SU-DHL-6 (cell line): ENCODE data around the gene SLC39A8.
"Not testable (repeated sequence)": the region's sequence is repeated elsewhere in the genome, so short reads cannot be mapped to it uniquely, and the experiment has no call there.

Experiments used
- H2AFZ ChIP-seq: fragments of 200-600 bp; sonication (generic); 2 replicates; pipeline ENCODE4 v1.6.1; 2014; ENCODE audit warnings: low read depth, mild to moderate bottlenecking, moderate library complexity, mixed read lengths, antibody characterized with exemption, low read length; ENCODE audit not compliant: severe bottlenecking
- H3F3A ChIP-seq: fragments of 200-600 bp; shearing (Covaris generic); 2 replicates; pipeline ENCODE4 v1.6.0; 2016; ENCODE audit warnings: antibody characterized with exemption, mild to moderate bottlenecking; ENCODE audit not compliant: insufficient read depth
- H3K27ac ChIP-seq: fragments of 200-600 bp; sonication (generic); 2 replicates; pipeline ENCODE4 v1.5.1; 2016; ENCODE audit warnings: low read depth, mild to moderate bottlenecking, low read length, moderate library complexity, mixed read lengths
- H3K27me3 ChIP-seq: fragments of 200-600 bp; sonication (generic), shearing (Covaris generic); 2 replicates; pipeline ENCODE4 v1.6.0; 2014; ENCODE audit warnings: mild to moderate bottlenecking, low read length
- H3K36me3 ChIP-seq: fragments of 200-600 bp; sonication (generic); 2 replicates; pipeline ENCODE4 v1.6.1; 2014; ENCODE audit warnings: mild to moderate bottlenecking, low read length, mixed read lengths
- H3K4me2 ChIP-seq: fragments of 300-600, 200-600 bp; shearing (Covaris generic), sonication (generic); 2 replicates; pipeline ENCODE4 v1.6.0; 2014; ENCODE audit warnings: low read length, low read depth, mild to moderate bottlenecking; ENCODE audit not compliant: poor library complexity, severe bottlenecking
- H3K4me3 ChIP-seq: fragments of 200-600 bp; sonication (generic); 2 replicates; pipeline ENCODE4 v1.5.1; 2014; ENCODE audit warnings: antibody characterized with exemption, low read length, mild to moderate bottlenecking, mixed read lengths; ENCODE audit not compliant: insufficient read depth, poor library complexity, severe bottlenecking
- H3K79me2 ChIP-seq: fragments of 200-600 bp; sonication (generic); 2 replicates; pipeline ENCODE4 v1.6.1; 2014; ENCODE audit warnings: mild to moderate bottlenecking, low read length, moderate library complexity; ENCODE audit not compliant: insufficient read depth
- H3K9ac ChIP-seq: fragments of 200-600 bp; sonication (generic); 2 replicates; pipeline ENCODE4 v1.7.0; 2014; ENCODE audit warnings: mild to moderate bottlenecking, low read length
- H3K9me2 ChIP-seq: fragments of 200-600 bp; sonication (generic); replicated peaks from 2 replicates; pipeline ENCODE4 v1.6.1; 2014; ENCODE audit warnings: low read length; ENCODE audit not compliant: insufficient read depth
- H3K9me3 ChIP-seq: fragments of 200-600 bp; sonication (generic); 2 replicates; pipeline ENCODE4 v1.6.1; 2014; ENCODE audit warnings: low read length, mixed read lengths; ENCODE audit not compliant: insufficient read depth
- H4K20me1 ChIP-seq: fragments of 200-600 bp; sonication (generic); 2 replicates; pipeline ENCODE4 v1.6.1; 2014; ENCODE audit warnings: low read depth, mild to moderate bottlenecking, antibody characterized with exemption, low read length, moderate library complexity, mixed read lengths
- EZH2phosphoT487 ChIP-seq: fragments of 200-600 bp; sonication (generic), shearing (Covaris generic); conservative IDR thresholded peaks from 2 replicates; pipeline ENCODE4 v1.6.1; 2018; ENCODE audit warnings: mild to moderate bottlenecking, antibody characterized with exemption, low read length, moderate library complexity, mixed read lengths
- TF ChIP-seq, protein P1 (sequence below): fragments of 200-600 bp; sonication (generic); IDR thresholded peaks from one replicate; pipeline ENCODE4 v1.5.1; 2017; ENCODE audit warnings: antibody characterized with exemption, mild to moderate bottlenecking, low read length, moderate library complexity; ENCODE audit not compliant: insufficient read depth, poor library complexity, severe bottlenecking

SLC39A8 gene

DNA sequence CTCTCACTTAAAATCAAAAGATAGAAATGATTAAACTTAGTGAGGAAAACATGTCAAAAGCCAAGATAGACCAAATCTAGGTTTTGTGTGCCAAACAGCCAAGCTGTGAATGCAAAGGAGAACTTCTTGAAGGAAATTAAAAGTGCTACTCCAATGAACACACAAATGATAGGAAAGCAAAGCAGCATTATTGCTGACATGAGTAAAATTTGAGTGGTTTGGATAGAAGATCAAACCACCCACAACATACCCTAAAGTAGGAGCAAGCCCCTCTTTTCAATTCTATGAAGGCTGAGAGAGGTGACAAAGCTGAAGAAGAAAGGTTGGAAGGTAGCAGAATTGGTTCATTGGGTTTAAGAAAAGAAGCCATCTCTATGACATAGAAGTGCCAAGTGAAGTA is 56.8 kb downstream of the SLC39A8 start:
- no peaks in the 10 kb centered on the region for H4K20me1 ChIP-seq
- H3K79me2 ChIP-seq = no peaks in the 10 kb centered on the region
- no peaks in the 10 kb centered on the region for H3F3A ChIP-seq
- no peak overlapping the region for H2AFZ ChIP-seq
- no peaks in the 10 kb centered on the region for H3K9me3 ChIP-seq
- no peak overlapping the region for H3K4me3 ChIP-seq
- no peak for TF ChIP-seq EZH2phosphoT487
- TF ChIP-seq, protein P1, sequence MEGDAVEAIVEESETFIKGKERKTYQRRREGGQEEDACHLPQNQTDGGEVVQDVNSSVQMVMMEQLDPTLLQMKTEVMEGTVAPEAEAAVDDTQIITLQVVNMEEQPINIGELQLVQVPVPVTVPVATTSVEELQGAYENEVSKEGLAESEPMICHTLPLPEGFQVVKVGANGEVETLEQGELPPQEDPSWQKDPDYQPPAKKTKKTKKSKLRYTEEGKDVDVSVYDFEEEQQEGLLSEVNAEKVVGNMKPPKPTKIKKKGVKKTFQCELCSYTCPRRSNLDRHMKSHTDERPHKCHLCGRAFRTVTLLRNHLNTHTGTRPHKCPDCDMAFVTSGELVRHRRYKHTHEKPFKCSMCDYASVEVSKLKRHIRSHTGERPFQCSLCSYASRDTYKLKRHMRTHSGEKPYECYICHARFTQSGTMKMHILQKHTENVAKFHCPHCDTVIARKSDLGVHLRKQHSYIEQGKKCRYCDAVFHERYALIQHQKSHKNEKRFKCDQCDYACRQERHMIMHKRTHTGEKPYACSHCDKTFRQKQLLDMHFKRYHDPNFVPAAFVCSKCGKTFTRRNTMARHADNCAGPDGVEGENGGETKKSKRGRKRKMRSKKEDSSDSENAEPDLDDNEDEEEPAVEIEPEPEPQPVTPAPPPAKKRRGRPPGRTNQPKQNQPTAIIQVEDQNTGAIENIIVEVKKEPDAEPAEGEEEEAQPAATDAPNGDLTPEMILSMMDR = no peak
- no peak overlapping the region for H3K4me2 ChIP-seq
- no peak overlapping the region for H3K27ac ChIP-seq
- no peaks in the 10 kb centered on the region for H3K9me2 ChIP-seq
- H3K36me3 ChIP-seq = no peaks in the 10 kb centered on the region
- no peak overlapping the region for H3K9ac ChIP-seq
- no peaks in the 10 kb centered on the region for H3K27me3 ChIP-seq

DNA sequence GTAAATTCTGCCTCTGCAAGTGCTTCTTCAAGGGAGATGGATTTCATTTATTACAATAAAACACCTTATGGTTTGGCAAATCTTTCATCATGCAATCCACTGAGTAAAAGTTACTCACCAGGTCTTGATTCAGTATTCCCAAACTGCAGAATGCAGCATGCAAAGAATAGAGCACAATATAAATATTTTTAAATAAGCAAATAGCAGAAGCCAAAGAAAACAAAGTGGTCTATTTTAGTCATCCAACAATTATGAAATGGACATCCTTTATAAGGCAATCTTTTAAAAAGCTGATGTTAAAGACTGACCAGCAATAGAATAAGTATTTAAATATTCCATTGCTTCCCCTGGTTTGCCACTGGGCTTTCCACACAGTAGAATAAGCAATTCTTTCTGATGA is 59.5 kb downstream of the SLC39A8 start:
- no peaks in the 10 kb centered on the region for H3K36me3 ChIP-seq
- H3K27ac ChIP-seq = no peak overlapping the region
- H3K4me3 ChIP-seq = no peak overlapping the region

GRCh38 chr4:102281171-102281839 is 64.0 kb downstream of the SLC39A8 start:
- TF ChIP-seq, protein P1 = no peak
- TF ChIP-seq EZH2phosphoT487 = no peak
- Histone ChIP-seq H3F3A (no peaks in the 10 kb centered on the region), H2AFZ (no peak overlapping the region), H3K27me3 (no peaks in the 10 kb centered on the region), H3K4me3 (no peak overlapping the region), H3K9me2 (no peaks in the 10 kb centered on the region), H3K9ac (no peak overlapping the region), H4K20me1 (no peaks in the 10 kb centered on the region), H3K79me2 (no peaks in the 10 kb centered on the region), H3K27ac (no peak overlapping the region), H3K9me3 (no peaks in the 10 kb centered on the region), H3K4me2 (no peak overlapping the region), H3K36me3 (no peaks in the 10 kb centered on the region)

More for the DNA sequence above, 59.5 kb downstream of the SLC39A8 start:
- no peaks in the 10 kb centered on the region for H3K27me3 ChIP-seq
- H2AFZ ChIP-seq = no peak overlapping the region
- no peaks in the 10 kb centered on the region for H3K9me3 ChIP-seq
- no peaks in the 10 kb centered on the region for H3K79me2 ChIP-seq
- H4K20me1 ChIP-seq = no peaks in the 10 kb centered on the region
- H3K4me2 ChIP-seq = no peak overlapping the region
- H3K9me2 ChIP-seq = no peaks in the 10 kb centered on the region
- no peaks in the 10 kb centered on the region for H3F3A ChIP-seq
- no peak overlapping the region for H3K9ac ChIP-seq
- TF ChIP-seq, protein P1 = no peak
- no peak for TF ChIP-seq EZH2phosphoT487

GRCh38 chr4:102273317-102273716 is 72.0 kb downstream of the SLC39A8 start:
- H3K9me2 ChIP-seq, H3K9me3 ChIP-seq: not testable (repeated sequence)

More at GRCh38 chr4:102273317-102273716, 72.0 kb downstream of the SLC39A8 start:
- H3K9ac ChIP-seq, H3K79me2 ChIP-seq, H3F3A ChIP-seq, H3K27ac ChIP-seq, H4K20me1 ChIP-seq, H3K27me3 ChIP-seq, H3K4me2 ChIP-seq, H3K36me3 ChIP-seq, H3K4me3 ChIP-seq, H2AFZ ChIP-seq: not testable (repeated sequence)
